ENCODE data around the gene TOGARAM2. TPM values are rescaled to one million over a fixed set of nuclear protein-coding genes. Genes with fewer than 3 reads are reported as not detected.

The TOGARAM2 gene
- not detected in 2 replicates for total RNA-seq

DNA sequence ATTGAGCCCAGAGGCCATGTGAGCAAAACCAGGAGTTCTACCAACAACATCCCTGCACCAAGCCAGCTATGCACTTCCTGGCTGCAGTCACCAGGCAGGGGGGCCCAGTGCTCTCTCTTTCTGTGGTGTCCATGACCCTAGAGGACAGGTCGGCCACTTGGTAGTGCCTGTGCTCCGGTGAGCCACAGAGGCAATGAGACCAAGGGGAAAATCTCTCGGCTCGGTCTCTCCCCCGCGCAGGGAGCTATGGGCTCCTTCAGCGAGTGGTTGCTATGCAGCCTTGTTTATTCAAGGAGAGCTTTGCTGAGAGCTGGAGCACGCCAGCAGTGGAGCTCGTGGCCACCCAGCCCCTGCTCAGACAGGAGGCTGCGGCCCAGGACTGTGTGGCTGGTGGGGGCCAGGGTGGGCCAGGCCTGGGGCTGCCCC is at the start of gene TOGARAM2:
Gene TOGARAM2 (plus strand): TSS at position 283 of the 426 bp plus-strand sequence. CDS start 13,537 bp downstream, outside the sequence.

DNA sequence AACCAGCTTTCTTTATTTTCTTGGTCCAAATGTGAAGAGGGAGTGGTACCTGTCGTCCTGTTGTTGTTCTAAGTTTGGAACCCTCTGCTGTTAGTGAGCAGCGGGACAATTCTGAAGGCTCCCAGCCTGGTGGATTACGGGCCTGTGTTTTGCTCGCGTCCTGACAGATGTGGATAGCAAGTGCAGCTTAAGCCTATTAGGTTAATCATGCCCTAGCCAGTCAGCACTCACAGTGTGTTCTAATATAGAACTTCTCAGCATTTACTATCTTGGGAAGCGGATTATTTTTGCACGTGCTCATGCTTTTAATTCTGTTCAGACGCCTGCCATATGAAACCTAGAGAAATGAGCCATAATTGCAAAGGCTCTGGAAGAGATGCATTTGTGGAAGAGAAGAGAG is 93.3 kb downstream of the TOGARAM2 start, which contains the start of gene PCARE:
Gene PCARE (minus strand): TSS at position 113 of the 400 bp plus-strand sequence. CDS start 262 bp downstream, outside the sequence.

Other genes starting within 250 kb of the TOGARAM2 start
- gene PPP1CB, start 229.5 kb upstream of the TOGARAM2 start, total RNA-seq = 383 and 394 TPM in 2 replicates
- 0.68 and 2.1 TPM in 2 replicates for gene SPDYA, start 170.5 kb upstream of the TOGARAM2 start, total RNA-seq
- gene TRMT61B, start 111.0 kb upstream of the TOGARAM2 start, total RNA-seq = 19.4 and 21.5 TPM in 2 replicates
- gene WDR43, start 86.6 kb upstream of the TOGARAM2 start, total RNA-seq = 123 and 178 TPM in 2 replicates
- under 0.01 TPM in 1 of 2 replicates, not detected in the other for gene PCARE, start 93.2 kb downstream of the TOGARAM2 start, total RNA-seq
- 128 and 164 TPM in 2 replicates for gene CLIP4, start 134.1 kb downstream of the TOGARAM2 start, total RNA-seq